HG03095 (cell line): ENCODE results near the gene TTC33.
"Not testable (repeated sequence)": the region's sequence is repeated elsewhere in the genome, so short reads cannot be mapped to it uniquely, and the experiment has no call there.

Experiments used
- ATAC-seq: cut with Tn5 transposase; IDR thresholded peaks from one replicate; pipeline ENCODE4 v1.9.1; 2021; ENCODE audit warnings: moderate library complexity; ENCODE audit not compliant: unreplicated experiment

Gene TTC33, protein sequence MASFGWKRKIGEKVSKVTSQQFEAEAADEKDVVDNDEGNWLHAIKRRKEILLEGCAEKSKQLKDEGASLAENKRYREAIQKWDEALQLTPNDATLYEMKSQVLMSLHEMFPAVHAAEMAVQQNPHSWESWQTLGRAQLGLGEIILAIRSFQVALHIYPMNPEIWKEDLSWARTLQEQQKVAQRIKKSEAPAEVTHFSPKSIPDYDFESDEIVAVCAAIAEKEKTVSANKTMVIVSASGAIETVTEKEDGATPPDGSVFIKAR

DNA sequence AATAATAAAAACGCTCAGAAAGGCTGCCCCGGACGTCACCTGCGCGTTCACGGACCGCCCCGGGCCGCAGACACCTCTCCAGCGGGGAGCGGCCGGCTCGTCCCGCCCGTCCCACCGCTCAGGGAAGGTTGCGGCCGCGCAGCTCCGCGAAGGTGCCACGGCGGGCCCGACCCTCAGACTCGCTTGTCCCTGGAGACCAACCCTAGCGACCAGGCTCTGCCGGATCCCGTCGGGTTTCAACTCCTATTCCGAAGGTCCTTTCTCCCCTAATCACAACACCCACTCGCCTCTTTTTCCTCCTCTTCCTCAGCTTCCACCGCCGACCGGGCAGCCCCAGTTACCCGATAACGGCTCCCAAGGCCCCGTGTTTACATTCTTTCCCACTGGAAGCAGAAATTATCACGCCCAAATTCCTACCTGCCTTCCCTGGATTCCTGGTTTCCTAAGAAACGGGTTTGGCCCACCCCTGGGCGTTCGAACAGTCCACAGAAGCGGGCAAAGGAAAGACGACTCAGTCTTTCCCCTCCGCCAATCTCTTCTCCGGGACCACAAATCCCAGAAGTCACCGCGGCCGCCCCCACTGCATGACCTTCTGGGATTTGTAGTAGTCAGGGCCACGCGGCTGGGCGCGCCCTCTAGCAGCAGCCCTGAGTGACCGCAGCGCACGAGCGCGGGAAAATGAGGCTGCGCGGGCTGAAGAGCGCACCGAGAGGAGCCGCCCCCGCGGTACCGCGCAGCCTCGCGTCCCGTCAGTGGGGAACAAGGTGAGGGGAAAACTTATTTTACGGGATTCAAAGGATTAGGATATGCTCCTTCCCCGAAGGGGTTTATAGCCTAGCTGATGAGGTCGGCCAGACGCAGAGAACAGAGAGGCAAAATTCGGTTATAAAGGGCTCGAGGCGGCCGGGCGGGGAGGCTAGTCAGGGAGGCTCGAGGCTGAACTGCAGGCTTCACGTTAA is at the start of gene TTC33:
TSS of gene TTC33 (minus strand) at position 555 of the 959 bp plus-strand sequence. CDS start 8,943 bp downstream, outside the sequence.
- peak; percentile 89 for ATAC-seq

DNA sequence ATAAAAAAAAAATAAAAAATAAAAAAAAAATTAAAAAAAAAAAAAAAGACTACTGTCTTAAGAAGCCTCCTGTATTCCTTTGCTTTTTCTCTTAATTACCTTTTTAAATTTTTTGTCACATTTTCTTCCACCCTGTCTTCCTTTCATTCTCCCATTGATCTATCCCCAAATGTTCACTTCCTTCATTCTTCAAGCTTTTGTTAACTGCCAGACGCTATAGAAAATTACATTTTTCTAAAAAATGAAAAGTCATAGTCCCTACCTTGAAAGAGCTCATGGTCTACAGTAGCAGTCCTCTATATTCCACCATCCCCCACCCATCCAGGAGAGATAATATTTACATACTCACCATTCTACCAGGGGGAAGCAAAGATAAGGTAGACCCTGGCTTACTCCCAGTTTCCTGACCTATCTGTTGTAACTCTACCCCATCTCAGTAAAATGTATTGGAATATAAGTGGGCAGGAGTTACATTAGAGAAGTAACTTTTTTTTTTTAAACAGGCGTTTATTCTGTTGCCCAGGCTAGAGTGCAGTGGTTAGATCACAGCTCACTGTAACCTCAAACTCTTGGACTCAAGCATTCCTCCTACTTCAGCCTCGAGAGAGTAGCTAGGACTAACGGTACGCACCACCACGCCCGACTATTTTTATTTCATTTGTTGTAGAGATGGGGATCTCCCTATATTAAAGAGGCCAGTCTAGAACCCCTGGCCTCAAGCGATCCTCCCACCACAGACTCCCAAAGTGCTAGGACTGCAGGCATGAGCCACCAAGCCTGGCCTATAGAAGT is 46.2 kb upstream of the TTC33 start:
- no peak for ATAC-seq

GRCh38 chr5:40799258-40799657 is 43.5 kb upstream of the TTC33 start:
- ATAC-seq, result no peak

DNA sequence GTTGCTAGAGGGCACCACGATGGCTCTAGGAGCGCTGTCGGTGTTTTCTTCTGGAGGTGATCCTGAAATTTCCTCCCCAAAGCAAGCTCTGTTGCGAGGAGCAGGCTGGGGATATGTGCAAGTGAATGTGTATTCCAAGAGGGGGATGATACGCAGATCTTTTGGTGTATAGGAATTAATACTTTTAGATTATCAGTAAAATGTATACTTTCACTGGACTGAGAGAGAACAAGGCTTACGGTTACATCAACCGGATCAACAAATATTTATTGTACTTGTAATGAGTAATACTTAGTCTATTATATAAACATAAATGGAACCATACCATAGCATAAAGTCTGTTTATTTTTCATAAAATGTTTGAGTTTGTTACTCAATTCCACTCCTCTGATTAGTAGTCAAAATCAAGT is 43.0 kb upstream of the TTC33 start:
- ATAC-seq, result no peak

- peak; percentile 94 for ATAC-seq
These were observed 42.4 kb upstream of the TTC33 start, which contains the start of gene PRKAA1 for GRCh38 chr5:40798012-40798800. Gene PRKAA1, minus strand, starts transcription at chr5:40798374. Its CDS starts 185 bp downstream, at chr5:40798189.

DNA sequence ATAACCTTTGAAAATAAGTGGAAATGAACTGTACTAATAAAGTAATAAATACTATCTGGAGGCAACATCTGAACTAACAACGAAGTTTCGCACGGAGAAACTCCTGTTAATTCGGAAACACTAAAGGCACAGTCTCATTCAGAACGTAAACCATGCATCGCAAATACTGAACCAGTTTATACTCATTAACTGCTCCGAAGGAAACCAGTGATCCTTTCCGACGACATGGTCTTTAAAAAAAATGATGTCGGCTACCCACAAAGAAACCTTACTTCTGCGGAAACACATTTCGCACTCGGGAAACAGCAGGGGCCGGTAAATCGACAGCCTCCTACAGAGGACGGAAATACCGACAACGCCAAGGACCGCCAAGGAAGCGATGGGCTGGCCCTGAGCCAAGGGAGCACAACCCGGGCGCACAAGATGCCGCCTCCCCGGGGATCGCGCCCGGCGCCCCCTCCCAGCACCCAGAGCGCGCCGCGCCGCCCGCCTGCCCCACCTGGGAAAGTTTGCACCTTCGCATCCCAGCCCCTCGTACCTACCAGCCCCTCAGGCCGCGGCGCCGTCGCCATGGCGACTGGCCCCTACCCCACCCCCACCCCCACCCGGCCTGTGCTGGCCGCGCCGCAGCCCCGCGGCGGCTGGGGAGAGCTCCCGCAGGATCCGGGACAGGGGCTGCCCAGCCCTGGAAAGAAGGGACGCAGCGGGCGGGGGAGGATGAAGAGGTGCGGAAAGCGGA is 41.7 kb upstream of the TTC33 start:
- peak; percentile 38 for ATAC-seq

DNA sequence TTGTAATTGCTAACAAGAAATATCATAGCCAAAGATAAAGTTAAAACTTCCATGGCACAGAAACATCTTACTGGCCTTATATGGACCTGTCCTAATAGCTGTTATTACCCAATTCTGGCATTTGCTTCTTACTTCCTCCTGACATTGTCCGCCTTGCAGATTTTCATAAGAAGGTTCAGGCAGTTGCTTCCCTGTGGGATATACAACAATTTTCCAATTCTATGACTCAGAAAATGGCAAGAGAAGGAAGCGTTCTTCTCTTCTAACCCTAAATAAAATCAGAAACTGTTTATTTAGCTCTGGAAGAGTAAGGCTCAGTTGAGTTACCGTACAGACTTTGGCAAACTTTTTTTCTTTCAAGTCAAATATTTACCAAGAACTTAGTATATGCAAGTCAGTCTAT is 40.7 kb upstream of the TTC33 start:
- ATAC-seq, result no peak

DNA sequence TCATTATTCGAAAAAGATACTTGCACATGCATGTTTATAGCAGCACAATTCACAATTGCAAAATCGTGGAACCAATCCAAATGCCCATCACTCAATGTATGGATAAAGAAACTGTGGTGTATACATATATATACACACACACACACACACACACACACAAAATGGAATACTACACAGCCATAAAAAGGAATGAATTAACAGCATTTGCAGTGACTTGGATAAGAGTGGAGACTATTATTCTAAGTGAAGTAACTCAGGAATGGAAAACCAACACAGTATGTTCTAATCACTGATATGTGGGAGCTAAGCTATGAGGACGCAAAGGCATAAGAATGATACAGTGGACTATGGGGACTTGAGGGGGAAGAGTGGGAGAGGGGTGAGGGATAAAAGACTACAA is 39.1 kb upstream of the TTC33 start:
- ATAC-seq, result not testable (repeated sequence)

- ATAC-seq, result not testable (repeated sequence)
These were observed 38.6 kb upstream of the TTC33 start for GRCh38 chr5:40794340-40794739.

GRCh38 chr5:40792691-40793090 is 36.9 kb upstream of the TTC33 start:
- ATAC-seq, result not testable (repeated sequence)

- no peak for ATAC-seq
These were observed 36.0 kb upstream of the TTC33 start for GRCh38 chr5:40791715-40792139.

GRCh38 chr5:40790947-40791593 is 35.3 kb upstream of the TTC33 start:
- ATAC-seq, result no peak

DNA sequence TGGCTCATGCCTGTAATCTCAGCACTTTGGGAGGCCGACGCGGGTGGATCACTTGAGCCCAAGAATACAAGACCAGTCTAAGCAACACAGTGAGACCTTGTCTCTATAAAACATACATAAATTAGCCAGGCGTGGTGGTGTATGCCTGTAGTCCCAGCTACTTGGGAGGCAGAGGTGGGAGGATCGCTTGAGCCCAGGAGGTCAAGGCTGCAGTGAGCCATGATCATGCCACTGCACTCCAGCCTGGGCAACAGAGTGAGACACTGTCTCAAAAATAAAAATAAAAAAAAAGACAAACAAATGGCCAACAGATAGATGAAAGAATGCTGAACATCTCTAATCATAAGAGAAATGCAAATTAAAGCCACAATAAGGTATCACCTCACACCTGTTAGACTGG is 33.2 kb upstream of the TTC33 start:
- not testable (repeated sequence) for ATAC-seq

- ATAC-seq, result no peak
These were observed 32.2 kb upstream of the TTC33 start for GRCh38 chr5:40787986-40788385.

DNA sequence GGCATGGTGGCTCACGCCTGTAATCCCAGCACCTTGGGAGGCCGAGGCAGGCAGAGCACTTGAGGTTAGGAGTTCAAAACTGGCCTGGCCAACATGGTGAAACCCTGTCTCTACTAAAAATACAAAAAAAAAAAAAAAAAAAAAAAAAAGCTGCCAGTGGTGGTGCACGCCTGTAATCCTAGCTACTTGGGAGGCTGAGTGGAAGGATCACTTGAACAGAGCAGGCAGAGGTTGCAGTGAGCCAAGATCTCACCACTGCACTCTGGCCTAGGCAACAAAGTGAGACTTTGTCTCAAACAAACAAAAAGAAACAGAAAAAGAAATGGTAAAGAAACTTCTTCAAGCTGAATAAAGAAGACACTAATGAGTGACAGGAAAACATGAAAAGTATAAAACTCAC is 30.9 kb upstream of the TTC33 start:
- not testable (repeated sequence) for ATAC-seq

- no peak for ATAC-seq
These were observed 29.2 kb upstream of the TTC33 start for GRCh38 chr5:40784916-40785315.

DNA sequence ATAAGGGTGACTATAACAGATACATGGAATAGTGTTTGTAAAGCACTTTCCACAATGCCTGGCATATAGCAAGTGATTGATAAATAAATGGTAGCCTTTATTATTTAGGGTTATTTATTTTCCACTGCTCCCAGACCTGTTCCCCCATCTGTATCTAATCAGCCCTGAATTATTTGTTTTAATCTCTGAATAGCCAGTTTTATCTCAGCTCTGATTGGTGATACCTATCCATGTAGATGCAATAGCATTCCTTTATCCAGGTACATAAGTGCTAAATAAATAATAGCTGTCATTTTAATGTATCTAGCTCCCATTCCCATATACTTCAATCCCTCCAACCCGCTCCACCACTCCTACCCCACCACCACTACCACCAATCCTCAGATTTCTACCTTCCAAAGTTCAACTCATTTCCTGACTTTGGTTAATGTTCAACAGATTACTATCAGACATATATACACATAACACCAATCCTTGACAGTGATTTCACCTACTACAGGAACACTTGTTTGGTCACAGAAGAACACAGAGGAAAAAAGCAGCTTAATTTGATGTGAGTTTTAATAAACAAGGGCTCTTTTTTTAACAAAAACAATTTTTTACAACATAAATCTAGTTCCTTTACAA is 28.4 kb upstream of the TTC33 start:
- ATAC-seq, result no peak

DNA sequence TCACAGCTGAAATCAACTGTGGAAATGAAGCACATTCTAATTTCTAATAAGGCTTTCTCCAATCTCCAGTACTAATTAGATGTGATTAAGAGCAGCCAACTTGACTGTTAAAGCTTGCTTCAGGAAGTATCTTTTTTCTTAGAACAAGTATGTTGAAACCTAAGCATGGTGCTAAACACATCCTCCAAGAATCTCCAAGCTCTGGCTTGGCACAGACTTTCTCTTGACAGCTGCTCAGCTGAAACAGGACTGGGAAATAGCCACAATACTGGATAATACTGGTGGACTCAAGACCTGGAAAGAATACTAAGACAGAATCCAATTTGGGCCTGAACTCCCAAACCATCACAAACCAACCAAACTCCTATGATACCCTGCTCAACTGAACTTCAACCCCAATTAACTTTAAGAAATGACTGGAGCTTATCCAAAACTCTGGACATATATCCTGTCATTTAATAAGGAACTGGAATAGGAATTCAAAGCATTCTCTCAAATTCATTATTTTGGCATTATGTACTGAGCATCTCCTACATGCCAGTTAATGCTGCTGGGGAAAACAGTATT is 26.2 kb upstream of the TTC33 start:
- ATAC-seq, result no peak
